HTR-8/SVneo (cell line): ENCODE data around the gene PNMA3.
"Not testable (repeated sequence)": the region's sequence is repeated elsewhere in the genome, so short reads cannot be mapped to it uniquely, and the experiment has no call there.

Experiments used
- DNase-seq: peaks from one replicate; pipeline ENCODE4 v3.0.0; 2011; ENCODE audit warnings: low spot score, mixed read lengths; ENCODE audit not compliant: insufficient read length
- FAIRE-seq: peaks from 2 replicates; lab custom pipeline; 2011; peaks lifted over from hg19 to GRCh38; lab: Jason Lieb, UNC

Gene PNMA3

GRCh38 chrX:153071909-153072583, 15.8 kb downstream of the PNMA3 start, which contains the start of gene PNMA6A:
Gene PNMA6A (plus strand): TSS chrX:153072454. CDS start chrX:153073063, 609 bp downstream.
- not testable (repeated sequence) for FAIRE-seq, DNase-seq

GRCh38 chrX:153073331-153073730, 17.1 kb downstream of the PNMA3 start:
- not testable (repeated sequence) for DNase-seq, FAIRE-seq

- no peak for DNase-seq
- FAIRE-seq = no peak
These were observed 18.1 kb downstream of the PNMA3 start for GRCh38 chrX:153074262-153074899.

- FAIRE-seq (no peak), DNase-seq (no peak)
These were observed 18.7 kb downstream of the PNMA3 start for GRCh38 chrX:153074935-153075334.

- DNase-seq = no peak
- FAIRE-seq = no peak
These were observed 19.1 kb downstream of the PNMA3 start for GRCh38 chrX:153075366-153075765.

GRCh38 chrX:153077437-153078135, 21.3 kb downstream of the PNMA3 start:
- not testable (repeated sequence) for FAIRE-seq, DNase-seq

GRCh38 chrX:153083238-153083923, 27.1 kb downstream of the PNMA3 start:
- not testable (repeated sequence) for FAIRE-seq, DNase-seq

- no peak for FAIRE-seq
These were observed 46.1 kb downstream of the PNMA3 start for GRCh38 chrX:153102418-153102817.

GRCh38 chrX:153104959-153105358, 48.7 kb downstream of the PNMA3 start:
- DNase-seq, FAIRE-seq: not testable (repeated sequence)

More at GRCh38 chrX:153102418-153102817, 46.1 kb downstream of the PNMA3 start:
- DNase-seq = no peak

GRCh38 chrX:153106092-153106801, 50.0 kb downstream of the PNMA3 start:
- DNase-seq, FAIRE-seq: not testable (repeated sequence)
